Spleen (tissue), 7 donors: Measurements from ENCODE around the gene SLC22A2.

Experiments
- POLR2A ChIP-seq, 3 donors: fragments of 450-650 bp; IDR thresholded peaks; one replicate each; pipeline ENCODE4 v1.5.1; 2017; ENCODE audit warnings: antibody characterized with exemption in 3 of 3, mild to moderate bottlenecking in 1 of 3
- POLR2AphosphoS5 ChIP-seq, 3 donors: sonication (generic); formaldehyde crosslinking; IDR thresholded peaks; one replicate each; pipeline ENCODE4 v1.5.1; 2017; ENCODE audit warnings: antibody characterized with exemption in 3 of 3
- TF ChIP-seq, protein P1 (sequence below), 11 experiments: fragments of 200-600 bp in 7 of 11; fragments of 450-650 bp in 4 of 11; sonication (generic) in 4 of 11; IDR thresholded peaks in 8 of 11; conservative IDR thresholded peaks in 3 of 11; 1 replicate in 7 of 11; 2 replicates in 4 of 11; pipeline versions ENCODE4 v1.4.0 to v1.8.0; 2016 to 2021; ENCODE audit warnings: antibody characterized with exemption in 11 of 11, inconsistent platforms in 4 of 11, mild to moderate bottlenecking in 1 of 11
- donor health status: DM: no; HTN: no; CAD: no; lungs with moderate emphysema.
- donor health status: DM: no; HTN: no; CAD: no.
- donor health status: DM: no; HTN: no; CAD: no.

DNA sequence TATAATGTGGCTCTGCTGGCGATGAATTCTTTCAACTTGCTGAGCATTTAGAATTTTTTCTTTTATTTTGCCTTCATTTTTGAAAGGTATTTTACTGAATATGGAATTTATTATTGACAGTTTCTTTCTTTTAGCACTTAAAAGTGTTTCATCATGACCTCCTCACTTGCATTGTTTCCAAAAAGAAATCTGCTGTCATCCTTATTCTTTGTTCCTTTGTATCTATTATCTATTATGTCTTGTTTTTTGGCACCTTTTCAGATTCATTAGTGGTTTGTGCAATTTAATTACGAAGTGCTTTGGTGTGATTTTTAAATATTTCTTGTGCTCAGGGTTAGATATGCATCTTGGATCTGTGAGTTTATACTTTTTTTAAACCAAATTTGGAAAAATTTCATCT lies 26.0 kb upstream of the SLC22A2 start:
- TF ChIP-seq, protein P1, sequence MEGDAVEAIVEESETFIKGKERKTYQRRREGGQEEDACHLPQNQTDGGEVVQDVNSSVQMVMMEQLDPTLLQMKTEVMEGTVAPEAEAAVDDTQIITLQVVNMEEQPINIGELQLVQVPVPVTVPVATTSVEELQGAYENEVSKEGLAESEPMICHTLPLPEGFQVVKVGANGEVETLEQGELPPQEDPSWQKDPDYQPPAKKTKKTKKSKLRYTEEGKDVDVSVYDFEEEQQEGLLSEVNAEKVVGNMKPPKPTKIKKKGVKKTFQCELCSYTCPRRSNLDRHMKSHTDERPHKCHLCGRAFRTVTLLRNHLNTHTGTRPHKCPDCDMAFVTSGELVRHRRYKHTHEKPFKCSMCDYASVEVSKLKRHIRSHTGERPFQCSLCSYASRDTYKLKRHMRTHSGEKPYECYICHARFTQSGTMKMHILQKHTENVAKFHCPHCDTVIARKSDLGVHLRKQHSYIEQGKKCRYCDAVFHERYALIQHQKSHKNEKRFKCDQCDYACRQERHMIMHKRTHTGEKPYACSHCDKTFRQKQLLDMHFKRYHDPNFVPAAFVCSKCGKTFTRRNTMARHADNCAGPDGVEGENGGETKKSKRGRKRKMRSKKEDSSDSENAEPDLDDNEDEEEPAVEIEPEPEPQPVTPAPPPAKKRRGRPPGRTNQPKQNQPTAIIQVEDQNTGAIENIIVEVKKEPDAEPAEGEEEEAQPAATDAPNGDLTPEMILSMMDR (IDR thresholded peaks at IDR 0.05 in 8 of 11, conservative IDR thresholded peaks at IDR 0.05 in 3 of 11) = no peak
- TF ChIP-seq POLR2A (IDR thresholded peaks at IDR 0.05) (no peak), POLR2AphosphoS5 (IDR thresholded peaks at IDR 0.05) (no peak)
